Measurements from ENCODE around the gene ANKRD52.

The ANKRD52 gene

GRCh38 chr12:56221232-56221756 lies 36.9 kb downstream of the ANKRD52 start:
- Histone ChIP-seq H3K36me3 (peaks cover 5 to 22% (median 12%) of the 10 kb centered on the region in 3 donors), H3K27me3 (no peaks in the 10 kb centered on the region), H3K4me1 (peaks cover 0 to 67% (median 46%) of the 10 kb centered on the region in 4 donors), H3K9me3 (no peaks in the 10 kb centered on the region), H3K27ac (peak overlapping the region; percentile 92), H3K4me3 (peak overlapping the region; percentile 73 to 84)
- intact Hi-C loops (cut with DNase I; ENCODE audit: low total_unique reads) = no loop called here
- no peak for TF ChIP-seq CTCF (IDR thresholded peaks at IDR 0.05)
- peak; percentile 59 to 88 for DNase-seq

DNA sequence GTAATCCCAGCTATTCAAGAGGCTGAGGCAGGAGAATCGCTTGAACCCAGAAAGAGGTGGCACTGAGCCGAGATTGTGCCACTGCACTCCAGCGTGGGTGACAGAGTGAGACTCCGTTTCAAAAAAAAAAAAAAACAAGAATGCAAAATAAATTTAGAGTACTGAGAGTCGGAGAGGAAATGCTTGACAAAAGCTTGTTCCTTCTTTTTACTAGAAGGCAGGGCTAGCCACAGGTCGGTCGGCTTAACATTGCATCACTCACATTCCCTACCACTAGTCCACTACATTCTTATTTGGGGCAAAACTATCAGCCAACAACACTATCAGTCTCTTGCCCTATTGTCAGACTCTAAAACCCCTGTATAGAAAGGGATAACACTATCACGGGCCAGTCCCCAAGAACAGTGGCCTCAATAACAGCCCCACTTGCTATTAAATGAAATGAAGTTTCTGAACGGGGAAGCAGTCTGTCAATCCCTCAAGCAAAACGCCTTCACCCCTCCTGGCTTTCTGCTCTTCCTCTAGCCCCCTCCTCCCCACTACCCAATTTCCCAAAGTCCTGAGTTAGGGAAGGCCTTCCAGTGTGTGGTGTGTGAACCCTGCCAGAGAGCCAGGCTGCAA lies 37.5 kb downstream of the ANKRD52 start:
- no peak for DNase-seq
- Histone ChIP-seq H3K36me3 (peaks cover 11 to 22% (median 18%) of the 10 kb centered on the region in 3 donors), H3K27ac (peak overlapping the region; percentile 92), H3K4me3 (peak overlapping the region; percentile 73 to 84), H3K27me3 (no peaks in the 10 kb centered on the region), H3K9me3 (no peaks in the 10 kb centered on the region), H3K4me1 (peaks cover 0 to 70% (median 46%) of the 10 kb centered on the region in 4 donors)
- intact Hi-C loops (cut with DNase I; ENCODE audit: low total_unique reads) = no loop called here
- TF ChIP-seq CTCF (IDR thresholded peaks at IDR 0.05) = no peak

DNA sequence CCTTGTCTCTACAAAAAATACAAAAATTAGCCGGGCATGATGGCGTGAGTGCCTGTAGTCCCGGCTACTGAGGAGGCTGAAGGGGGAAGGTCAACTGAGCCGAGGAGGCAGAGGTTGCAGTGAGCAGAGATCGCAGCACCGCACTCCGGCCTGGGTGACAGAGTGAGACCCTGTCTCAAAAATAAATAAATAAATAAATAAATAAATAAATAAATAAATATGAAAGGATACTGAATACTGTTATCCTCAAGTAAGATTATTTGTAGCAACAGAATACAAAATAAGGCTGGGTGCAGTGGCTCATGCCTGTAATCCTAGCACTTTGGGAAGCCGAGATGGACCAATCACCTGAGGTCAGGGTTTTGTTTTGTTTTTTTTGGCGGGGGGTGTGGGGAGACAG lies 38.3 kb downstream of the ANKRD52 start:
- no peak for TF ChIP-seq CTCF (IDR thresholded peaks at IDR 0.05)
- H3K36me3 ChIP-seq = peaks cover 17 to 27% (median 27%) of the 10 kb centered on the region in 3 donors
- intact Hi-C loops (cut with DNase I; ENCODE audit: low total_unique reads) = no loop called here

GRCh38 chr12:56216461-56216860 lies 41.7 kb downstream of the ANKRD52 start:
- no peak for DNase-seq
- H3K4me3 ChIP-seq = no peak overlapping the region
- TF ChIP-seq CTCF (IDR thresholded peaks at IDR 0.05) = no peak
- H3K27ac ChIP-seq = no peak overlapping the region
- H3K9me3 ChIP-seq = no peaks in the 10 kb centered on the region
- peaks cover 50 to 61% (median 60%) of the 10 kb centered on the region in 3 donors for H3K36me3 ChIP-seq
- intact Hi-C loops (cut with DNase I; ENCODE audit: low total_unique reads) = no loop called here
- H3K27me3 ChIP-seq = no peaks in the 10 kb centered on the region
- peaks cover 0 to 45% (median 26%) of the 10 kb centered on the region in 4 donors for H3K4me1 ChIP-seq

More for the DNA sequence above, 38.3 kb downstream of the ANKRD52 start:
- no peaks in the 10 kb centered on the region for H3K27me3 ChIP-seq
- no peaks in the 10 kb centered on the region for H3K9me3 ChIP-seq
- DNase-seq = no peak
- peak overlapping the region in 1 of 2 donors; percentile 84 for H3K4me3 ChIP-seq
- peaks cover 0 to 65% (median 39%) of the 10 kb centered on the region in 4 donors for H3K4me1 ChIP-seq
- H3K27ac ChIP-seq = peak overlapping the region; percentile 92

- Histone ChIP-seq H3K36me3 (peaks cover 74 to 87% (median 86%) of the 10 kb centered on the region in 3 donors), H3K9me3 (no peaks in the 10 kb centered on the region), H3K4me3 (no peak overlapping the region), H3K4me1 (peaks cover 0 to 25% (median 10%) of the 10 kb centered on the region in 4 donors), H3K27me3 (no peaks in the 10 kb centered on the region), H3K27ac (no peak overlapping the region)
- TF ChIP-seq CTCF (IDR thresholded peaks at IDR 0.05) = no peak
- DNase-seq = no peak
- intact Hi-C loops (cut with DNase I; ENCODE audit: low total_unique reads) = no loop called here
Observed at GRCh38 chr12:56213878-56214277, 44.3 kb downstream of the ANKRD52 start.

All from tibial artery (tissue), 4 donors.